Chondrocyte (in vitro differentiated cells): Measurements from ENCODE around the gene U2SURP. TPM values are rescaled to one million over a fixed set of nuclear protein-coding genes. Genes with fewer than 3 reads are reported as not detected.
"Not testable (repeated sequence)": the region's sequence is repeated elsewhere in the genome, so short reads cannot be mapped to it uniquely, and the experiment has no call there.

Source experiments
- DNase-seq: peaks from one replicate; pipeline ENCODE4 v3.0.0; 2021; ENCODE audit warnings: mixed read lengths, low spot score
- H3K27ac Mint-ChIP-seq: one replicate; pipeline ENCODE4 v1.8.0; 2021; ENCODE audit warnings: mild to moderate bottlenecking, moderate library complexity, mixed read lengths; ENCODE audit not compliant: unreplicated experiment
- H3K27me3 Mint-ChIP-seq: 2 replicates; pipeline ENCODE4 v1.8.0; 2021; ENCODE audit warnings: low read depth, mixed read lengths
- H3K36me3 Mint-ChIP-seq: 2 replicates; pipeline ENCODE4 v1.8.0; 2021; ENCODE audit warnings: low read depth, mixed read lengths
- H3K4me1 Mint-ChIP-seq: 2 replicates; pipeline ENCODE4 v1.8.0; 2021; ENCODE audit warnings: low read depth, mild to moderate bottlenecking, mixed read lengths
- H3K4me3 Mint-ChIP-seq: one replicate; pipeline ENCODE4 v1.8.0; 2021; ENCODE audit warnings: mild to moderate bottlenecking, moderate library complexity, mixed read lengths; ENCODE audit not compliant: unreplicated experiment
- H3K9me3 Mint-ChIP-seq: 2 replicates; pipeline ENCODE4 v1.8.0; 2021; ENCODE audit warnings: low read depth, mixed read lengths
- total RNA-seq: library from RNA; stranded (reverse); gene quantifications from 3 replicates; pipeline ENCODE4 v1.2.1, GENCODE V29; 2021
- TF ChIP-seq, protein P1 (sequence below): fragments of 200-600 bp; sonication (generic); IDR thresholded peaks from 2 replicates; pipeline ENCODE4 v1.5.0; 2021; ENCODE audit warnings: antibody characterized with exemption, mild to moderate bottlenecking, moderate library complexity

U2SURP gene
- total RNA-seq, 1 donor from 2014 or later: 63.7 TPM

DNA sequence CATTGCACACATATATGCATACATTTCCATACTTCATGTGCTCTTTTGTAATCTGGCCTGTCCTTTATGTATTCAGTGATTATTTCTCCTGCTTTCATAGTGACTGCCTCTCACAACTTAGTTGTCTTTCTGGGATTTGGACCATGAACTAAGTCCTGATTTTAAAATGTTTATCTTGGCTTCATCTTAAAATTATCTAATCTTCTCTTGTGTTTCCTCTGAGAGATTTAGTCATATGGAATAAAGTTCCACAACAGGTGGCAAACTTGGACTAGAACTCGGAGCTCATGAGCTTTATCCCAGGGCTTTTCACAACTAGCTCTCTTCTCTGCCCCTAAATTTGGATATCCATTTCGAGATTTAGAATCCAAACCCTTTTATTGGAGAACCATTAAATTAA, 44.3 kb downstream of the U2SURP start:
- peaks cover 15% of the 10 kb centered on the region for H3K36me3 Mint-ChIP-seq
- no peak for DNase-seq
- H3K4me3 Mint-ChIP-seq: no peak overlapping the region
- TF ChIP-seq, protein P1, sequence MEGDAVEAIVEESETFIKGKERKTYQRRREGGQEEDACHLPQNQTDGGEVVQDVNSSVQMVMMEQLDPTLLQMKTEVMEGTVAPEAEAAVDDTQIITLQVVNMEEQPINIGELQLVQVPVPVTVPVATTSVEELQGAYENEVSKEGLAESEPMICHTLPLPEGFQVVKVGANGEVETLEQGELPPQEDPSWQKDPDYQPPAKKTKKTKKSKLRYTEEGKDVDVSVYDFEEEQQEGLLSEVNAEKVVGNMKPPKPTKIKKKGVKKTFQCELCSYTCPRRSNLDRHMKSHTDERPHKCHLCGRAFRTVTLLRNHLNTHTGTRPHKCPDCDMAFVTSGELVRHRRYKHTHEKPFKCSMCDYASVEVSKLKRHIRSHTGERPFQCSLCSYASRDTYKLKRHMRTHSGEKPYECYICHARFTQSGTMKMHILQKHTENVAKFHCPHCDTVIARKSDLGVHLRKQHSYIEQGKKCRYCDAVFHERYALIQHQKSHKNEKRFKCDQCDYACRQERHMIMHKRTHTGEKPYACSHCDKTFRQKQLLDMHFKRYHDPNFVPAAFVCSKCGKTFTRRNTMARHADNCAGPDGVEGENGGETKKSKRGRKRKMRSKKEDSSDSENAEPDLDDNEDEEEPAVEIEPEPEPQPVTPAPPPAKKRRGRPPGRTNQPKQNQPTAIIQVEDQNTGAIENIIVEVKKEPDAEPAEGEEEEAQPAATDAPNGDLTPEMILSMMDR: no peak
- peaks cover 4% of the 10 kb centered on the region for H3K4me1 Mint-ChIP-seq
- no peak overlapping the region for H3K27ac Mint-ChIP-seq
- H3K27me3 Mint-ChIP-seq: no peaks in the 10 kb centered on the region
- H3K9me3 Mint-ChIP-seq: no peaks in the 10 kb centered on the region

DNA sequence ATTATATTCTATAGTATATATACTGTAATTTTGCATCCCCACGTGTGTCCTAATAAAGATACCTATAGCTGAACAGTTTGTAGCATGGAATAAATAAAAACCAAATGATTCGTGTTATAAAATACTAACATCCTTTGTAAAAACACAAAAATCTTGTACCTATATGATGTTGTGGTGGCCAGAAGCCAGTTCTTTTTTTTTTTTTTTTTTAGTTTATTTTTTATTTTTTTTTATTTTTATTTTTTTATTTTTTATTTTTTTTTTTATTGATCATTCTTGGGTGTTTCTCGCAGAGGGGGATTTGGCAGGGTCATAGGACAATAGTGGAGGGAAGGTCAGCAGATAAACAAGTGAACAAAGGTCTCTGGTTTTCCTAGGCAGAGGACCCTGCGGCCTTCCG, 44.7 kb downstream of the U2SURP start:
- H3K9me3 Mint-ChIP-seq, H3K27ac Mint-ChIP-seq, DNase-seq, H3K4me1 Mint-ChIP-seq, H3K27me3 Mint-ChIP-seq, H3K4me3 Mint-ChIP-seq: not testable (repeated sequence)
- peaks cover 17% of the 10 kb centered on the region for H3K36me3 Mint-ChIP-seq

DNA sequence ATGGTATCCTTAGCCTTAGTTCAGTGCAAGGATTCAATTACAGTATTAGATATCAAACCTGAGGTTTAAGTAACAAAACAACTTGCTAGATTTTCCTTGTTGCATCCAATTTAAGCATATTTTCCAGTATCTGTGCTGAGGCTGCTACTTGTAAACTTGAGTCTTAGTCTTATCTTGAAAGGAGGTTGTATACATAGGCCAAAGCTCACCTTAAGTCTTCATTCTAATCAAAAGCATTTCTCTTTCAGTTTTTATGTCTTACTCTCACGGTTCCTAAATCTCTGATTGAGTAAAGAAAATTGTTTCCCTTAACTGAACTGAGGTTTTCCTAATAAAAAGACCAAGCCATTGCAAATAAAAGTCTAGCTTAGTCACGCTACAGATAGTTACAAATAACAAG, 52.6 kb downstream of the U2SURP start:
- DNase-seq: no peak
- H3K9me3 Mint-ChIP-seq: no peaks in the 10 kb centered on the region
- no peak overlapping the region for H3K27ac Mint-ChIP-seq
- TF ChIP-seq, protein P1: no peak
- no peak overlapping the region for H3K4me3 Mint-ChIP-seq
- peaks cover 30% of the 10 kb centered on the region for H3K36me3 Mint-ChIP-seq
- H3K27me3 Mint-ChIP-seq: no peaks in the 10 kb centered on the region
- H3K4me1 Mint-ChIP-seq: no peaks in the 10 kb centered on the region

DNA sequence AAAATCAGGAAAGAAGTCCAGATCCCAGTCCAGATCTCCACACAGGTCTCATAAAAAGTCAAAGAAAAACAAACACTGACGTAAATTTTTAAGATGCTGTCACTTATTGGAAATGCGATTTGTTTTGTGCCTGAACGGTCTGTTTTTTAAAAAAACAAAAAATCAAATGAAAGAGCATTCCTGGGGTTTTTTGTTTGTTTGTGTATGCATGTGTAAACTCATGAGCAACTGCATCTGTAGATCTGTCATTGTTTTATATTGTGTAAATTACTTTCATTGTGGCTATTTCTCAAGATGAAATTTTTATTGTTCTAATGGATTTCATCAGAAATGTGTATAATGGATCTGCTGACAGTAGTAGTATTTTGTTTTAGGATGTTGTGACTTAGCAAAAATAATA, 55.0 kb downstream of the U2SURP start:
- no peaks in the 10 kb centered on the region for H3K27me3 Mint-ChIP-seq
- TF ChIP-seq, protein P1: no peak
- no peak overlapping the region for H3K27ac Mint-ChIP-seq
- H3K36me3 Mint-ChIP-seq: peaks cover 27% of the 10 kb centered on the region
- DNase-seq: no peak
- H3K4me3 Mint-ChIP-seq: no peak overlapping the region
- H3K4me1 Mint-ChIP-seq: no peaks in the 10 kb centered on the region
- no peaks in the 10 kb centered on the region for H3K9me3 Mint-ChIP-seq

DNA sequence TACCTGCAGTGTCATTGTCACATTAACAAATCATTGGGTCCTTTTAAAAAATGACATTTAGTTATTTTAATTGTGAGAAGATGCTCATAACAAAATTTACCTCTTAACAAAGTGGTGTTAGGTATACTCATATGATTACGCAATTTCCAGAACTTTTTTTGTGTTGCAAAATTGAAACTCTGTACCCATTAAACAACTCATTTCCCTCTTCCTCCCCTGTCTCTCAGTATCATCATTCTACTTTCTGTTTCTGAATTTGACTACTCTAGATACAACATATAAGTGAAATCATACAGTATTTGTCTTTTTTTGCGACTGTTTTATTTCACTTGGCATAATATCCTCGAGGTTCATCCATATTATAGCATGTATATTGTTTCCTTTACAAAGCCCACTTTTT, 59.5 kb downstream of the U2SURP start:
- Mint-ChIP-seq H3K4me3 (no peak overlapping the region), H3K9me3 (no peaks in the 10 kb centered on the region), H3K27me3 (no peaks in the 10 kb centered on the region), H3K4me1 (peaks cover 3% of the 10 kb centered on the region), H3K27ac (no peak overlapping the region), H3K36me3 (peaks cover 12% of the 10 kb centered on the region)
- no peak for DNase-seq
- TF ChIP-seq, protein P1: no peak

DNA sequence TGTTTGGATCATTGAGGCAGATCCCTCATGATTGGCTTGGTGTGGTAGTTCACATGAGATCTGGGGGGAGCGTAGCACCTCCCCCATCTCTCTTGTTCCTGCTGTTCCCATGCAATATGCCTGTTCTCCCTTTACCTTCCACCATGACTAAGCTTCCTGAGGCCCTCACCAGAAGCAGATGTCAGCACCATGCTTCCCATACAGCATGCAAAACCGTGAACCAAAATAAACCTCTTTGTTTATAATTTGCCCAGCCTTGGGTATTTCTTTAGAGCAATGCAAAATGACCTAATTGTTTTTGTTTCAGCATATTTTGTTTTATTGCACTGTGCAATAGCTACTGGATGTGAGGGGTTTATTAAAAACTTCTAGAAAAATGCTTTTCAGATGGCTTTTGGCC, 61.6 kb downstream of the U2SURP start:
- DNase-seq: no peak
- Mint-ChIP-seq H3K27ac (peak overlapping the region; percentile 58), H3K27me3 (no peaks in the 10 kb centered on the region), H3K4me3 (no peak overlapping the region), H3K4me1 (peaks cover 10% of the 10 kb centered on the region), H3K9me3 (no peaks in the 10 kb centered on the region), H3K36me3 (peaks cover 5% of the 10 kb centered on the region)
- TF ChIP-seq, protein P1: no peak
